HS-5 (cell line): ENCODE results near the gene OPN4.

Source experiments
- DNase-seq: peaks from one replicate; pipeline ENCODE4 v3.0.0-alpha.2; 2012; ENCODE audit warnings: low read depth

The OPN4 gene

GRCh38 chr10:86647773-86648703 is 6.3 kb upstream of the OPN4 start:
- DNase-seq, result no peak

- peak; percentile 81 for DNase-seq
Observed at GRCh38 chr10:86648704-86649427, 5.5 kb upstream of the OPN4 start.

DNA sequence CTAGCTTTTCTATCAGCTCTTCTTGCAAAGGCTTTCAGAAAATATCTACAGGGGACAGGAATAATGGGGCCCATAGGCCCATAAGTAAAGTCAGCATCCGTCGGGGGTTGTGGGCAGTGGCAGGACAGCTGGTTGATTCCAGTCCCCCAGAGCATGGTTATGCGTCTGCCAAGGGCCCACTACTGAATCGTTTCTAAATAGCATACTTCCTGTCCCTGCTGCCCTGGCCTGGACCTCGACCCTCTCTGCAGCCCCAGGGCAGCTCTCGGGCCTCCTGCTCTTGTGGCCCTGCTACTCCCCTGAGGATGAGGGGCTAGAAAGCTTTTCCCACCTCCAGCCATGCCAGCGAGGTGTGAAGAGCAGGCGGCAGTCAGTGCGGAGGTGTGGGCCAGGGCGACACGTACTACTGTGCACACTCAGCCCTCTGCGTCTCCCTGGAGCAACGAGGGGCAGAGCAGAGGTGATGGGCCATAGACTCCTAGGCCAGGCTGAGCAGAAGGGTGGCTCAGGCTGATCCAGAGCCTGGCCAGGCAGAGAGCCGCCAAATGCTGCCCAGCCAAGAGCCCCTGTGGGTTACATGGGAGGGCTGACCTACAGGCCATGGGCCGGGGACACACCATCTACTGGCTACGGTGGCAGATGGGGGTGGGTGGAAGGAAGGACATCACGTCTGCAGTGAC is 4.7 kb upstream of the OPN4 start:
- DNase-seq, result no peak

DNA sequence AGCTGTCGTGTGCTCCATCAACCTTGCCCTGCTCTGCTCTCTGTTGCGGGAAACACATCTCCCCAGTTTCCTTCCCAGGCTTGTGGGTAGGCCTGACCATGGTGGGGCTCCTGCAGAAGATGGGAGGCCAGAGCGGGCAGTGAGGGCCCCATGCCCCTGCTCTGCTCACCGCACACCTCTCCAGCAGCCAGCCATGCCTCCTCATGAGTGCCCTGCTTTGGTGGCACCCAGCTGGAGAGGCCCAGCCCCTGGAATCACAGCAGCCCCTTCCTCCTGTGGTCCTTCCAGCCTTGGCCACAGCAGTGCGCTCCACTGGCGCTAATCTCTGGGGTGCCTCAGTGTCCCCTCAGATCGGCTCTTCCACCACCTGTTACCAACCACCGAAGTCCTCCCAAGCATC is 4.2 kb upstream of the OPN4 start:
- DNase-seq, result no peak

DNA sequence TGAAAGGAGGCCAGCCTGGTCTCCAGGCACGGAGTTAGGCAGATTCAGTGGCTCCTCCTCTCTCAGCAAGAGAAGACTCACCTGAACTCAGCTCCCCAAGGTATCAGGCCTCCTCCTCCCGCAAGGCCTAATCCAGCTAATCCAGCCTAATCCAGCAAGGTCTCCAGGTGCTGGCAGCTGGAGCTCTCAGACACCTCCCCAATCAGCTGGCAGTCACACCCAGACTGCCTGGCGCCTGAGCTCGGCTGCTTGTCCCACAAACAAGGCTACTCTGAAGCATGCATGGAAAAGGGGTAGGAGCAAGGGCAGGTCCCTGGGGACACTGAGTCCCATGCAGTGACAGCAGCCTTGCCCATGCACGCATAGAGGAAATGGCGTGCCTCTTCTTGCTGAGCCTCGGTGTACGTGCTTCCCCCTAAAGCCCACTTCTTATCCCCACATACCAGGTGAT is 3.3 kb upstream of the OPN4 start:
- DNase-seq, result no peak

DNA sequence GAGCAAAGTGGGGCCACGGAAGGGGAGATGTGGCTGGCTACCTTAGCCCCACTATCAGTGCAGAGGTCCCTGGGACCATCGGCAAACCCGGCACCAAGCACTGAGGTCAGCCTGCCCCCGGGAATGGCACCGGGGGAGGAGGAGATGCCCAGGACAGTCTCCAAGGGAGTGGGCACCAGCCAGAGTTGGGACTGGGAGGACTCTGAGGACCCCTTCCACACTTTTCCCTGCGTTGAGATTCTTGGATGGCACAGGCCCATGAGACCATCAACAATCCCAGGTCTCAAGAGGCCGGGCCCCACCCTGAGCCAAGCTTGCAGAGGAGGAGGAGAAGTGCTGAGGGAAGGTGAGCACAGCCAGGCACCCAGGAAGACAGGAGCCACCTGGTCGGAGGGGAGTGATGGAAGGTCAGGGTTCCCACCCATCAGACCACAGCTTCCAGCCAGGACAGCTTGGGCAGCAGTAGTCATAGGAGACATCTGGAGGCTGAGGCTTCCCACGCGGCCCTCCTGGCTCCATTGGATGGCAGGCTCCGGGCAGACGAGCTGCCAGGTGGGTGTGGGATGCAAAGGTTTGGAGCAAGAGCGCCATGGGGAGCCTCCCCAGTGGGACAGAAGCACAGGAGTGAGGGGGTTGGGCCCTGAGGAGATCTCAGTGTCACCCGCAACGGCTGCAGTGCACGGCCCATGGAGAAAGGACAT is 2.6 kb upstream of the OPN4 start:
- DNase-seq, result no peak

- no peak for DNase-seq
Observed at GRCh38 chr10:86652361-86653202, 1.8 kb upstream of the OPN4 start.

DNA sequence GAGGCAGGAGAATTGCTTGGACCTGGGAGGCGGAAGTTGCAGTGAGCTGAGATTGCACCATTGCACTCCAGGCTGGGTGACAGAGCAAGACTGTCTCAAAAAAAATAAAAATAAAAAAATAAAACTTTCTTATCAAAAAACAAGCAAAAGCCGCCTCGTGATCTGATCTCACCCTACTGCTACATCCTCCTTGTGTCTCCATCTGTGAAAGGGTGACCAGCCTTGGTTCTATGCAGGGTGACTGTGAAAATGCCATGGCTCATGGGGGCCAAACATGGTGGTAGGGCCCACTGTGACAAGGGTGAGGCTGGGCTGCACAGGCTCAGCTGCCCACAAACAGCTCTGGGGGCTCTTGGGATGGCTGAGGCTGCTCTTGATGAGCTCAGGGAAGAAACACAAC is 968 bp upstream of the OPN4 start:
- no peak for DNase-seq

DNA sequence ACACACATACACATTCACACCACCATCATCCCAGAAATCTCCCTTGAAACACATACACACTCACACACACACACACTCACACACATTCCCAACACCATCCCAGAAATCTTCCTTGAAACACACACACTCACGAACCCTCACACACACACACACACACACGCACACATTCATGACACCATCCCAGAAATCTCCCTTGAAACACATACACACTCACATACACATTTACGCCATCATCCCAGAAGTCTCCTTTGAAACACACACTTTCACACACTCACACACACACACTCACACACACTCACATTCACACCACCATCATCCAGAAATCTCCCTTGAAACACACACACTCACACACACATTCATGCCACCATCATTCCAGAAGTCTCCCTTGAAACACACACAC is 360 bp upstream of the OPN4 start:
- DNase-seq, result no peak

- DNase-seq, result no peak
Observed at GRCh38 chr10:86655173-86655540, 810 bp downstream of the OPN4 start.

DNA sequence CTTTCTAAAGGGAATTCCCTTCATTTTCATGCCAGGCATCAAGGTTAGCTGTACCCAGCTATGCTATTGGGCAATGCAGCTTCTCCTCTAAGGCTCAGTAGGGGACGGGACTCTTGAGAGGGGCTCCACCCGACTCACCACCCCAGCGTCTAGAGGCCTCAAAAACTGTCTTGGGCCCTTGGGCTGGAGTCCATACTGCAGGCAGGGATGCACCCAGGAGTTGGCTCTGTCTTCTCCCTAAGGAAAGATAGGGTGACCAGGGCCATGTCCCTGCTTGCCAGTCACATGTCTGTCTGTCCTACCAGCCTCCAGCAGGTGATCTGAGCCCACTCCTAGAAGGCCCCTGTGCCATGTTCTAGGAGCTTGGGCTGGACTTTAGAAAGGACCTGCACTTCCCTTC is 1.2 kb downstream of the OPN4 start:
- DNase-seq, result no peak

DNA sequence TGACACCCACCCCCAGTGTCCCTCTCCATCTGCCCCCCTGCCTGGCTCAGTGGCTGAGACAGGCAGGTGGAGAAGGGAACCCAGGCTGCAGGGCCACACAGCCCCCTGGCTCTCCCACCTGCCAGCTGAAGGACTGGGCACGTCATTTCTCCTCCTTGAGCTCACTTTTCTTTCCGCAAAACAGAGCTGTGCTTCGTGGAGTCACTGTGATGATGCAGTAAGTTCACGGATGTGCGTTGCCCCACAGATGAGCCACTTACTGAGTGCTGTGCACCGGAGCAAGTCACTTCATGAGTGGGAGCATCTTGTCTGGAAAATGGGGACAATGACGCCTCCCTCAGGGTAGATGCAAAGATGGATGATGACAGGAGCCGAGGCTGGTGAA is 2.7 kb downstream of the OPN4 start:
- no peak for DNase-seq

DNA sequence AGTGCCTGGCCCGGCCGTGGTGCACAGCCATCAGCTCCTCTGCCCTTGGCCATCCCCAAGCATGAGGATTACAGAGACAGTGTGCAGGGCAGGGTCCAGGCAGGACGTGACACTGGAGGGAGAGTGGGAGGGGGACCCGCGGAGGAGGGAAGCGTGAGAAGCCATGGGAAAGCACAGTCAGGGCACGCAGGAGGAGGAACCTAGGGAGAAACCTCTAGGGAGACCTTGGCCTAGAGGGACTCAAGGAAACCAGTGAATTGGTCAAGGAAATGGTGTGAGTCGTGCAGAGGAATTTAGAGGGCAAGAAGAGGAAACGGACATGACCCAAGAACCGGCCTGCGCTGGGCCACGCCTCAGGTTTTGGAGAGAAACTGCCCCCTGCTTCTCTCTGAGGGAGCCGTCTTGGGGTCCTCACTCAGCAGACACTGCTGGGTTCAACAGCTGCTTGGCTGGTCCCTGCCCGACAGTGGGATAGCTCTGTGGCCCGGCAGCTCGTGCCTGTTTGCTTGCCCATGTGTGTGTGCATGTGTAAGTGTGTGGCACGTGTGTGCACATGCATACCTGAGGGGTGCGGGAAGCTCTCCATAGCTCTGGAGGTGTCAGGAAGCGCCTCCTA is 3.2 kb downstream of the OPN4 start:
- DNase-seq, result peak; percentile 38

DNA sequence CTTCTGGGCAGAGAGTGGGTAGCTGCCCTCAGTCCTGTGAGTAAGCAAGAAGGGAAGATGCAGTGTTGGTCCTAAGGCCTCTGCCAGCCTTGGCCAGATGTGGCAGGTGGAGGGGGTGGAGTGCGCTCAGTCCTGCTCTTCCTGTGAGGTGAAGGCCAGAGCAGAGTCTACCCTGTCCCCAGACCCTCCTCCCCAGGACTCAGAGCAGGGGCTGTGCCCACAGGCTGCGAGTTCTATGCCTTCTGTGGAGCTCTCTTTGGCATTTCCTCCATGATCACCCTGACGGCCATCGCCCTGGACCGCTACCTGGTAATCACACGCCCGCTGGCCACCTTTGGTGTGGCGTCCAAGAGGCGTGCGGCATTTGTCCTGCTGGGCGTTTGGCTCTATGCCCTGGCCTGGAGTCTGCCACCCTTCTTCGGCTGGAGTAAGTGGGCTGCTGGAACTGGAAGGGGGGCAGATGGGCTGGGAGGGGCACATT is 4.0 kb downstream of the OPN4 start:
- no peak for DNase-seq

DNA sequence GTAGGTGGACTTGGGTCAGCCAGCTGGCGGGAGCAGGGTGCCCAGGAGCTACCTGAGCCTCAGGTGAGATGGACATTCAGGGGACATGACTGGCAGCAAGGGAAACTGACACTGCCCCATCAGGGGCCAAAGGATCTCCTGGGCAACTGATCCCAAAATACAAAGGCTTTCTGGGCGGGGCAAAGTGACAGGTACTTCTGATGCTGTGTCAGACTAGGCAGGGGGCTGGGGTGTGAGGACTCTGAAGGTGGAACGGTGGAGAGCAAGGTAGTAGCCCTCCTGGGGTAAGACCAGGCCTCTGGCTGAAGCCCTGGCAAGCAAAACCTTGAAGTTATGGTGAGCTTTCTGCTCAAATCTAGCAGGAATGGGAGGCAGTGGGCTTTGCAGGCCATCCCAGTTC is 4.4 kb downstream of the OPN4 start:
- DNase-seq, result no peak

DNA sequence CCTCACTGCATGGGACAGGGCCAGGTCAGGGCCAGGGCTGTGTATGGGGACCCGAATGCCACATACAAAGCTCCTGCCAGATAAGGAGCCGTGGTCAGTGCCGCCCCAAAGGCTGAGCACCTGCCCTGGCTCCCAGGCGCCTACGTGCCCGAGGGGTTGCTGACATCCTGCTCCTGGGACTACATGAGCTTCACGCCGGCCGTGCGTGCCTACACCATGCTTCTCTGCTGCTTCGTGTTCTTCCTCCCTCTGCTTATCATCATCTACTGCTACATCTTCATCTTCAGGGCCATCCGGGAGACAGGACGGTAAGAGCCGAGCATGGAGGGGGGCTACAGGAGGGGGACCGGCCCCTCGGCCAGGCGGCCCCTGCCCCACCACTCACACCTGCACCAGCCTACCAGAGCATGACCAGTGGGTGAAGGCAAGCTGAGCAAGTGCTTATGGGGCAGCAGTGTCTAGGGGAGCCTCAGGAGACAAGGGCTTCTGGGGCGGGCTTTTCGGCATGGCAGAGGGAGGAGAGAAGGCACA is 4.9 kb downstream of the OPN4 start:
- no peak for DNase-seq

- no peak for DNase-seq
Observed at GRCh38 chr10:86659721-86660453, 5.5 kb downstream of the OPN4 start.

DNA sequence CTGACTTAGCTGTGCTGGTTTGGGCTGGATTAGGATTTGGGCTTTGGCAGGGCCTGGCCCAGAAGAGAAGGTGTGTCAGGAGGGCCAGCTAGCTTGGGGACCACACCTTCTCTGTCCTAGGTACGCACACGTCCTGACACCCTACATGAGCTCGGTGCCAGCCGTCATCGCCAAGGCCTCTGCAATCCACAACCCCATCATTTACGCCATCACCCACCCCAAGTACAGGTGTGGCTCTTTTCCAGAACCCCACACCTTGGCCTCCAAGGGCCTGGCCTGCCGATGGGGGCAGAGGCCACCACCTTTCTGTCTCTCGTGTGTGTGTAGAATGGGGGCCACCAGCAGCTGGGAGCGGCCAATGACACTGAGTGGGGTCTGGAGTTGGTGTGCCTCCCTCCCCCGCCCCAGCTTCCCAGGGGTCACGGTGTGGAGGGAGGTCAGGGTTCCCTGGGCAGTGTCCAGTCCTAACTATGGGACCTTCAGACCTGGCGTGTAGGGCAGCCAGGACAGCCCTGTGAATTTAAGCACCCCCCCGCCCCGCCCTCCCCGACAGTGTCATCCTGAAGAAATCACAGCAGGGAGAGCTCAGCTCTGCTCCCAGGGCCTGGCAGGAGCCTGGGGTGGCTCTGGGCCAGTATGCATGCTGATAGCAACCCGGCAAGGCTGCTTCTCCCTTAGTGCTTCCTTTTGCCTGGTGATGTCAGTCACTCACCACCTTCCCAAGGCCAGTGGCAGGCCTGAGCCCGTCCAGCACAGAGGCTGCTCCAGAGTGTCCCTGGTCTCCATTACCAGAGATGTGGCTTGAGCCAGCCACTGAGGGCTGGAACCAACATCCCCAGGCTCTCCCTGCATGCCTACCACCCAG is 7.0 kb downstream of the OPN4 start:
- DNase-seq, result no peak
